Breast epithelium (tissue), 4 donors: ENCODE results near the gene ANKRD18B. TPM values are rescaled to one million over a fixed set of nuclear protein-coding genes. Genes with fewer than 3 reads are reported as not detected.
"Not testable (repeated sequence)": the region's sequence is repeated elsewhere in the genome, so short reads cannot be mapped to it uniquely, and the experiment has no call there.

Experiments
- DNase-seq, 2 donors: peaks; one replicate each; pipeline ENCODE4 v3.0.0-alpha.2; 2019; ENCODE audit warnings: low spot score in 2 of 2
- H3K27ac ChIP-seq, 2 donors: fragments of 200-600 bp; sonication (generic) in 1 of 2; one replicate each; pipeline ENCODE4 v1.5.1; 2016 to 2019; ENCODE audit warnings: mild to moderate bottlenecking in 1 of 2
- H3K27me3 ChIP-seq, 2 donors: fragments of 200-600 bp; sonication (generic) in 1 of 2; one replicate each; pipeline versions ENCODE4 v1.5.1 to v1.6.0; 2017 to 2019; ENCODE audit warnings: control low read depth in 1 of 2, mild to moderate bottlenecking in 1 of 2
- H3K36me3 ChIP-seq: fragments of 200-600 bp; one replicate; pipeline ENCODE4 v1.5.1; 2019
- H3K4me1 ChIP-seq, 2 donors: fragments of 200-600 bp; sonication (generic); one replicate each; pipeline ENCODE4 v1.5.1; 2016 to 2019; ENCODE audit warnings: control low read depth in 1 of 2
- H3K4me3 ChIP-seq, 3 donors: fragments of 200-600 bp; sonication (generic); 1 replicate in 2 of 3; 2 replicates in 1 of 3; pipeline ENCODE4 v1.5.1; 2016 to 2019; ENCODE audit warnings: mild to moderate bottlenecking in 3 of 3, moderate library complexity in 2 of 3
- H3K9me3 ChIP-seq, 2 donors: fragments of 200-600 bp; sonication (generic) in 1 of 2; one replicate each; pipeline ENCODE4 v1.5.1; 2016 to 2019; ENCODE audit warnings: control low read depth in 1 of 2
- POLR2A ChIP-seq: fragments of 450-650 bp; IDR thresholded peaks from one replicate; pipeline ENCODE4 v1.6.1; 2016; ENCODE audit warnings: antibody characterized with exemption, mild to moderate bottlenecking, moderate library complexity
- POLR2AphosphoS5 ChIP-seq, 3 donors: sonication (generic); formaldehyde crosslinking; IDR thresholded peaks; one replicate each; pipeline ENCODE4 v1.6.1; 2017; ENCODE audit warnings: antibody characterized with exemption in 3 of 3
- intact Hi-C: fragments of 100-400 bp; cut with DNase I; formaldehyde crosslinking; loops from one replicate; pipeline ENCODE4 v1.15.1; 2023; ENCODE audit warnings: low total_unique reads
- total RNA-seq, 3 donors: library from RNA; depleted of rRNA; stranded (reverse); fragments of >200 nt; gene quantifications; one replicate each; pipeline ENCODE4 v1.1.0, GENCODE V29; 2016
- TF ChIP-seq, protein P1 (sequence below), 3 donors: fragments of 450-650 bp; IDR thresholded peaks; one replicate each; pipeline ENCODE4 v1.5.1; 2016 to 2017; ENCODE audit warnings: antibody characterized with exemption in 3 of 3, mild to moderate bottlenecking in 3 of 3, moderate library complexity in 3 of 3

Gene ANKRD18B
- total RNA-seq = not detected

- Histone ChIP-seq H3K27me3 (peaks cover 6 to 15% of the 10 kb centered on the region in 2 donors), H3K4me3 (peak within 1 kb of the TSS; percentile 12 to 64 (median 47))
- H3K9me3 ChIP-seq, H3K27ac ChIP-seq, DNase-seq, intact Hi-C loops, H3K36me3 ChIP-seq, H3K4me1 ChIP-seq: not testable (repeated sequence)
These were observed at the start of gene ANKRD18B for GRCh38 chr9:33523397-33524305. Gene ANKRD18B, plus strand, starts transcription at chr9:33524251. Its CDS starts 239 bp downstream, at chr9:33524490.

- H3K4me1 ChIP-seq = peaks cover 0 to 13% of the 10 kb centered on the region in 2 donors
These were observed 48.7 kb upstream of the ANKRD18B start for GRCh38 chr9:33475357-33475756.

GRCh38 chr9:33476503-33476902 lies 47.5 kb upstream of the ANKRD18B start:
- intact Hi-C loops = no loop called here
- no peak overlapping the region for H3K27ac ChIP-seq
- TF ChIP-seq, protein P1, sequence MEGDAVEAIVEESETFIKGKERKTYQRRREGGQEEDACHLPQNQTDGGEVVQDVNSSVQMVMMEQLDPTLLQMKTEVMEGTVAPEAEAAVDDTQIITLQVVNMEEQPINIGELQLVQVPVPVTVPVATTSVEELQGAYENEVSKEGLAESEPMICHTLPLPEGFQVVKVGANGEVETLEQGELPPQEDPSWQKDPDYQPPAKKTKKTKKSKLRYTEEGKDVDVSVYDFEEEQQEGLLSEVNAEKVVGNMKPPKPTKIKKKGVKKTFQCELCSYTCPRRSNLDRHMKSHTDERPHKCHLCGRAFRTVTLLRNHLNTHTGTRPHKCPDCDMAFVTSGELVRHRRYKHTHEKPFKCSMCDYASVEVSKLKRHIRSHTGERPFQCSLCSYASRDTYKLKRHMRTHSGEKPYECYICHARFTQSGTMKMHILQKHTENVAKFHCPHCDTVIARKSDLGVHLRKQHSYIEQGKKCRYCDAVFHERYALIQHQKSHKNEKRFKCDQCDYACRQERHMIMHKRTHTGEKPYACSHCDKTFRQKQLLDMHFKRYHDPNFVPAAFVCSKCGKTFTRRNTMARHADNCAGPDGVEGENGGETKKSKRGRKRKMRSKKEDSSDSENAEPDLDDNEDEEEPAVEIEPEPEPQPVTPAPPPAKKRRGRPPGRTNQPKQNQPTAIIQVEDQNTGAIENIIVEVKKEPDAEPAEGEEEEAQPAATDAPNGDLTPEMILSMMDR (IDR thresholded peaks at IDR 0.05) = no peak
- TF ChIP-seq POLR2A (no peak), POLR2AphosphoS5 (IDR thresholded peaks at IDR 0.05) (no peak)
- H3K4me1 ChIP-seq = peaks cover 0 to 13% of the 10 kb centered on the region in 2 donors
- no peaks in the 10 kb centered on the region for H3K27me3 ChIP-seq
- no peak overlapping the region for H3K4me3 ChIP-seq
- no peak for DNase-seq
- no peaks in the 10 kb centered on the region for H3K9me3 ChIP-seq
- no peaks in the 10 kb centered on the region for H3K36me3 ChIP-seq

More at GRCh38 chr9:33475357-33475756, 48.7 kb upstream of the ANKRD18B start:
- peak; percentile 3 to 10 for DNase-seq
- Histone ChIP-seq H3K27me3 (no peaks in the 10 kb centered on the region), H3K9me3 (no peaks in the 10 kb centered on the region), H3K36me3 (no peaks in the 10 kb centered on the region), H3K4me3 (no peak overlapping the region), H3K27ac (no peak overlapping the region)
- TF ChIP-seq POLR2A (no peak), POLR2AphosphoS5 (IDR thresholded peaks at IDR 0.05) (no peak)
- TF ChIP-seq, protein P1 (IDR thresholded peaks at IDR 0.05) = no peak
- intact Hi-C loops = no loop called here

DNA sequence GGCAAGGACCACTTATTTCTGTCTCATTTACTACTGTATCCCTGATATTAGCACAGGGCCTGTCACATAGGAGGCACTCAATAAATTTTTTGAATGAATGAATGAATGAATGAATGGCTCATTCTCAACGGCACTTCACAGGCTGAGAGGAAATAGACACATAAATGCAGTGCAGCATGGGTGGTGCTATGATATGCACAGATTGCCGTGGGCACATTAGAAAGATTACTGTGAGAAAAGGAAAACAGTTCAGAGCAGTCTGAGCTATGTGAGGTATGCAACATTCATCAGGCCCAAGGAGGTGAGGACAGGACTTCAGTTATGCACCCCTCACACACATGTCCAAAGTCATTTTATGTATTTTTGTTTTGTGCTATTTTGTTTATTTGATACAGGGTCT lies 43.9 kb upstream of the ANKRD18B start:
- Histone ChIP-seq H3K27ac (no peak overlapping the region), H3K4me3 (no peak overlapping the region), H3K36me3 (no peaks in the 10 kb centered on the region), H3K4me1 (no peaks in the 10 kb centered on the region), H3K9me3 (no peaks in the 10 kb centered on the region), H3K27me3 (no peaks in the 10 kb centered on the region)
- no peak for TF ChIP-seq POLR2A
- no peak for TF ChIP-seq POLR2AphosphoS5 (IDR thresholded peaks at IDR 0.05)
- TF ChIP-seq, protein P1 (IDR thresholded peaks at IDR 0.05) = no peak
- intact Hi-C loops = no loop called here
- DNase-seq = no peak

DNA sequence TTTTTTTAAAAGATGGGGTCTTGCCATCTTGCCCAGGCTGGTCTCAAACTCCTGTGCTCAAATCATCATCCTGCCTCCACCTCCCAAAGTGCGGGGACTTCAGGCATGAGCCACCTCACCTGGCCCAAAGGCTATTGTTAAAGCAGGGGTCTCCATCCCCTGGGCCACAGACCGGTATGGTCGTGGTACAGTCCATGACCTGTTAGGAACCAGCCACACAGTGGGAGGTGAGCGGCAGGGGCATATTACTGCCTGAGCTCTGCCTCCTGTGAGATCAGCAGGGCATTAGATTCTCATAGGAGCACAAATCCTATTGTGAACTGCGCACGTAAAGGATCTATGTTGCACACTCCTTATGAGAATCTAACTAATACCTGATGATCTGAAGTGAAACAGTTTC lies 43.1 kb upstream of the ANKRD18B start:
- no peaks in the 10 kb centered on the region for H3K9me3 ChIP-seq
- no peak overlapping the region for H3K27ac ChIP-seq
- no peak overlapping the region for H3K4me3 ChIP-seq
- H3K4me1 ChIP-seq = no peaks in the 10 kb centered on the region
- DNase-seq = no peak
- no peaks in the 10 kb centered on the region for H3K36me3 ChIP-seq
- H3K27me3 ChIP-seq = no peaks in the 10 kb centered on the region
- intact Hi-C loops = no loop called here
- TF ChIP-seq, protein P1 (IDR thresholded peaks at IDR 0.05) = no peak
- TF ChIP-seq POLR2A = no peak
- no peak for TF ChIP-seq POLR2AphosphoS5 (IDR thresholded peaks at IDR 0.05)

DNA sequence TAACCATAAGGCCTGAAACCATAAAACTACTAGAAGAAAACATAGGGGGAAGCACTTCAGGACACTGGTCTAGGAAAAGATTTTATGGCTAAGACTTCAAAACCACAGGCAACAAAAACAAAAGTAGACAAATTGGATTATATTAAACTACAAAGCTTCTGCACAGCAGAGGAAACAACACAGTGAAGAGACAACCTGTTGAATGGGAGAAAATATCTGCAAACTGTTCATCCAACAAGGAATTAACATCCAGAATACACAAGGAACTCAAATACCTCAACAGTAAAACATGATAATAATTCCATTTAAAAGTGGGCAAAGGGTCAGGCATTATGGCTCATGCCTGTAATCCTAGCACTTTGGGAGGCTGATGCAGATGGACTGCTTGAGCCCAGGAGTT lies 38.7 kb upstream of the ANKRD18B start:
- H3K9me3 ChIP-seq, H3K27ac ChIP-seq, H3K4me3 ChIP-seq, DNase-seq, H3K36me3 ChIP-seq, H3K4me1 ChIP-seq, H3K27me3 ChIP-seq, intact Hi-C loops: not testable (repeated sequence)
